Neural cell (in vitro differentiated cells): ENCODE measurements around the gene C20orf141. TPM values are rescaled to one million over a fixed set of nuclear protein-coding genes. Genes with fewer than 3 reads are reported as not detected.

Source experiments
- polyA plus RNA-seq: library from polyadenylated mRNA; depleted of rRNA; stranded (reverse); fragments of >200 nt; gene quantifications from 2 replicates; pipeline ENCODE4 v1.2.3, GENCODE V29; 2014

The C20orf141 gene
- polyA plus RNA-seq, 1 donor from 2014 or later, result not detected

Other genes starting within 250 kb of the C20orf141 start
- 184 and 188 TPM in 2 replicates for gene NOP56, start 162.4 kb upstream of the C20orf141 start, polyA plus RNA-seq
- gene IDH3B, start 150.8 kb upstream of the C20orf141 start, polyA plus RNA-seq, result 296 and 307 TPM in 2 replicates
- gene EBF4, start 122.2 kb upstream of the C20orf141 start, polyA plus RNA-seq, result 10.3 and 13.2 TPM in 2 replicates
- gene CPXM1, start 14.4 kb upstream of the C20orf141 start, polyA plus RNA-seq, result 42.1 and 44.0 TPM in 2 replicates
- gene TMEM239, start 1.4 kb downstream of the C20orf141 start, polyA plus RNA-seq, result not detected in 2 replicates
- 132 and 156 TPM in 2 replicates for gene PCED1A, start 25.7 kb downstream of the C20orf141 start, polyA plus RNA-seq
- 117 and 150 TPM in 2 replicates for gene VPS16, start 25.8 kb downstream of the C20orf141 start, polyA plus RNA-seq
- 68.2 and 69.1 TPM in 2 replicates for gene PTPRA, start 58.5 kb downstream of the C20orf141 start, polyA plus RNA-seq
- gene GNRH2, start 228.6 kb downstream of the C20orf141 start, polyA plus RNA-seq, result 1.9 and 3.0 TPM in 2 replicates
- gene MRPS26, start 231.1 kb downstream of the C20orf141 start, polyA plus RNA-seq, result 134 and 142 TPM in 2 replicates